Retinal pigment epithelial cell (primary cell): Measurements from ENCODE around the gene ACY1.

ENCODE experiments used
- DNase-seq: peaks from one replicate; pipeline ENCODE4 v3.0.0-alpha.2; 2010; ENCODE audit warnings: low read depth
- H3K4me3 ChIP-seq: 2 replicates; pipeline ENCODE4 v1.5.1; 2011; ENCODE audit warnings: mild to moderate bottlenecking, low read length, control low read depth, moderate library complexity
- TF ChIP-seq, protein P1 (sequence below): conservative IDR thresholded peaks from 2 replicates; pipeline ENCODE4 v1.5.1; 2011; ENCODE audit warnings: low read depth, low read length, control low read depth, inconsistent platforms

Gene ACY1

DNA sequence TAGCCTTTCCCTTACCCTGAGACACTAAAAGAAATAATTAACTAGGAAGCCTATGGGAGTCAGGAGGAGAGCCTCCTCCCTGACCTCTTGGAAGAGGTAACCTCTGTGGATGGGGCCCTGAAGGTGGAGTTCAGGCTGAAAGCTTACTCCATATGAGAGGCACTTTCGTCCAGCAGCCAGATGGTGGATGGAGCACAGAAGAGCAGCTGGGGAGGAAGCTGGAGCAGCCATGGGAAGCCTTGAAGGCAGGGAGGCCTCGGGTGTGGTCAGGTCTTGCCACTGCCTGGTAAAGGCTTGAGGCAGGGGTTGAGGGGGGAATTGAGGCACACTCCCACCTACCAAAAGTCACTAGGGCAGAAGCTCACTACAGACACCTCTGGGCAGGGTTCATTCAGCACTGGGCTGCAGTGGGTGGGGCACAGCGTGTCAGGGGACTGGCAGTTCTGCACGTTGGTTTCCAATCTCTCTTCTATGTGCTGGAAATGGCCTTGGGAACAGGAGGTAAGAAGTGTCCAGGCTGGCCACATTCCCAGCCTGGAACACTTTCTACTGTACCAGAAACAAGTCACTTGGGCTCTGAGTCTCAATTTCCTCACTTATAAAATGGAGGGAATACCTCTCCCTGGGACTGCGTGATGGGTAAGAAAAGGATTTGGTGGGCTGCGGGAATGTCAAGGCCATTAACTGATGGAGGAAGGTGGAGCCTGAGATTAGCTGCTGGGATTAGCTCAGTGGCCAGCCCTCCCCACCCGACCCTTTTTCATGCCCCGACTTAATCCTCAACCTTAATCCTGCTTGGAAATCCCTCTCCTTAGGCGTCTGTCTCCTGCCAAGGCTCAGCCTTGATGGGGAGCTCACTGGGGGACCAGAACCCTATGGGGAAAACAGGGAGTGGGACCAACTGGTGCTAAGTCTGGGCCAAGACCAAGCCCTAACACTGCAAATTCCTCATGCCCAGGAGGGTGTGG is 21.4 kb upstream of the ACY1 start:
- no peak overlapping the region for H3K4me3 ChIP-seq
- TF ChIP-seq, protein P1, sequence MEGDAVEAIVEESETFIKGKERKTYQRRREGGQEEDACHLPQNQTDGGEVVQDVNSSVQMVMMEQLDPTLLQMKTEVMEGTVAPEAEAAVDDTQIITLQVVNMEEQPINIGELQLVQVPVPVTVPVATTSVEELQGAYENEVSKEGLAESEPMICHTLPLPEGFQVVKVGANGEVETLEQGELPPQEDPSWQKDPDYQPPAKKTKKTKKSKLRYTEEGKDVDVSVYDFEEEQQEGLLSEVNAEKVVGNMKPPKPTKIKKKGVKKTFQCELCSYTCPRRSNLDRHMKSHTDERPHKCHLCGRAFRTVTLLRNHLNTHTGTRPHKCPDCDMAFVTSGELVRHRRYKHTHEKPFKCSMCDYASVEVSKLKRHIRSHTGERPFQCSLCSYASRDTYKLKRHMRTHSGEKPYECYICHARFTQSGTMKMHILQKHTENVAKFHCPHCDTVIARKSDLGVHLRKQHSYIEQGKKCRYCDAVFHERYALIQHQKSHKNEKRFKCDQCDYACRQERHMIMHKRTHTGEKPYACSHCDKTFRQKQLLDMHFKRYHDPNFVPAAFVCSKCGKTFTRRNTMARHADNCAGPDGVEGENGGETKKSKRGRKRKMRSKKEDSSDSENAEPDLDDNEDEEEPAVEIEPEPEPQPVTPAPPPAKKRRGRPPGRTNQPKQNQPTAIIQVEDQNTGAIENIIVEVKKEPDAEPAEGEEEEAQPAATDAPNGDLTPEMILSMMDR: no peak
- peak; percentile 84 for DNase-seq

DNA sequence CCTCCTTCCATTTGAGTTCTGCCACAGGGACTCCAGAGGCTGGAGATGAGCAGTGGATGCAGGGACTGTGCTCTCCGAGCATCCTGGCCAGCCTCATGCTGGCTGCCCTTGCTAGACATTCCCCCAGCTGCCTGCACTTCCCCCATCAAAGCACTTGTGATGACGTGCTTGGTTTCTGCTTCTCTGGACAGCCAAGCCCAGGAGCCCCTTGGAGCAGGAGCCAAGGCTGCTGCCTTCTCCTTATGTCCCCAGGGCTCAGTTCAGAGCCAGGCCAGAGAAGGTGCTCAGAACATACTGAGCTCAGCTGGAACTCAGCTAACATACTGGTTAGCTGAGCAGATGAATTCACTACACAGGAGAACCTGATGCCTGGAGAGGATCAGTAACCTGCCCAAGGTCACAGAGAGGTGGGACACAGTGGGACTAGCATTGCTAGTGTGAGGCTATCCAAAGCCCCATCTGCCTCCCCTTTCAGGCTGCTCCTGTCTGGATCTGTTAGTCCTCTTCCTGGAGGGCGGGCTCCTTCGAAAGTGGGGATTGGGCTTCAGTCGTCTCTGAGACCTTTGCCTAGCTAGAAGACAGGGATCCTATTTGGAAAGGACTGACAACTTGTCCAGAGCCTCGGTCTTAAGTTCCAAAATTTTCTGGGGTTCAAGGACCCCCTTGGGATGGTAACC is 20.3 kb upstream of the ACY1 start:
- H3K4me3 ChIP-seq: no peak overlapping the region
- no peak for DNase-seq
- TF ChIP-seq, protein P1: no peak

DNA sequence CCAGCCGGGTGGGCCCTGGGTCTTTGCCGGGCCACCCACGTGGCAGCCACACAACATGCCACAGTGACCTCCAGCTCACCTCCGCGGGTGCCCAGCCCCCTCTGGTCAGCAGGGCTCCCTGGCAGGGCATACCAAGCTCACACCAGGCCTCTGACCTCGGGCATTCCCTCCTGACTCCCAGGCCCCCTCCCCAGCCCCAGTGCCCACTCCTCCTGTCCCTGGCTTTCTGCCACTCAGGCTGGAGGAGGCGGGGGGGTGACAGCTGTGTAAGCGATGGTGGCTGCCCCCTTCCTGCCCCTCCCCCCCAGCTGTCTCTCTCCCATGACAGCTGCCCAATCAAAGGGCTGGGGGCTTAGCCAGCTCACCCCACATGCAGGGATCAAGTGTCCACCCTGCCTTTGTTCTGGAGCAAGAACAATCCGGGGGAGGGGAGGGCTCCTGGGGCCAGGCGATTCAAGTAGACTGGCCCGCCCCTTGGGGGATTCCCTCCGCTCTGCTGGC is 19.3 kb upstream of the ACY1 start:
- no peak for DNase-seq
- H3K4me3 ChIP-seq: peak overlapping the region; percentile 81
- TF ChIP-seq, protein P1: no peak

DNA sequence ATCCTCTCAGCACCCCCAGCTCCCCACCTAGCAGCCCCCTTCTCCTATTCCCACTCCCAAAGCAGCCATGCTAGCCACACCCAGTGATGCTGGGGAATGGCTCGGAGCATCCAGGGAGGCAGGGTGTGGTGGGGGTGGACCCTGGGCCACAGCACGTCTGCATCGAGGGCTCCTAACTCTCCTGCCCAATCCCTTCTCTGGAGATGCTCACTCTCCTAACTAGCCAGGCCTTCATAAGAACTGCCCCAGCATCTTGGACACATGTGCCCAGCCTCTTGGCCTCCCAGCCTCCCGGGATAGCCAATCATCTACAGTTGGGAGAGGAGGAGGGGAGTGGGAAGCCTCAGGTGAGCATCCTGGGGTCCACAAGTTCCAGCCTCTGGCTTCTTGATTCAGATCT is 18.8 kb upstream of the ACY1 start:
- TF ChIP-seq, protein P1: no peak
- no peak for DNase-seq
- peak overlapping the region; percentile 81 for H3K4me3 ChIP-seq

DNA sequence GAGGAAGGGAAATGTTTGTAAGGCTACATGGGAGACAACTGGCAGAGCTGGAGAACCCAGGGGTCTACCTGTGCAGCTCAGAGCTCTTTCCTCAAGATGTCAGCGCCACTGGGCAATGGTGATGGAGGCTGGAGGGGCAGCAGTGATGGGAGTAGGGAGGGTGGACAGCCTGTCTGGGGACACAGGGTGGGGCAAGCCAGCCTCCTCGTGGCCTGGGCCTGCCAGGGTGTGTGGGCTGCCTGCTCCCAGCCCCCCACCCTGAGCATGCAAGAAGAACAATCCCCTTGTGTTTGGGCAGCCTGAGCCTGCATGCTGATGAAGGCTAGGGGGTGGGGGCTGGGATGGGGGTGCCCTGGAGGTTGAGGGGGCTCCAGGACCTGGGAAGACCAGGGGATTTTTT is 17.3 kb upstream of the ACY1 start:
- peak overlapping the region; percentile 81 for H3K4me3 ChIP-seq
- DNase-seq: no peak
- TF ChIP-seq, protein P1: no peak

DNA sequence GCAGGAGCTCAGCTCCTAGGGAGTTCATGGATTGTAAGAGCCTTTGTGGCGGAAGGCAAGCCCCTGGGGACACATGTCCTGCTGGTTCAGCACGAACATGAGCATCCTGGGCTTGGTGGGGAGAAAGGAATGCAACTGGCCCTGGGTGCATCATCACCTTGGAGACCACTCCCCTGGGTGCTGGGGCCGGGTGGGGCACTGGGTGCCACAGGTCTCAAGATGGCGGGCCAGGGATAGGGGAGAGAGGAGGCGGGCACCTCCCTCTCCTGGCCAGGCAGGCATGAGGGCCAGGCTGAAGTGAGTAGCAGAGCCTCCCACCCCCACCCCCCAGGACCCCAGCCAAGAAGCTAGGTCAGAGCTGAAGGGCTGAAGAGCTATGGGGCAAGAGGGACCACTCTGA is 16.8 kb upstream of the ACY1 start:
- TF ChIP-seq, protein P1: no peak
- DNase-seq: no peak
- peak overlapping the region; percentile 81 for H3K4me3 ChIP-seq
